NT2/D1 (cell line): ENCODE data around the gene SLC25A25.

Experiments
- DNase-seq: peaks from one replicate; pipeline ENCODE4 v3.0.0-alpha.2; 2011; ENCODE audit warnings: low read depth, low spot score
- H3K27me3 ChIP-seq: 2 replicates; pipeline ENCODE4 v1.6.0; 2011; ENCODE audit warnings: mild to moderate bottlenecking; ENCODE audit not compliant: insufficient read length, insufficient read depth
- H3K36me3 ChIP-seq: 2 replicates; pipeline ENCODE4 v1.6.1; 2011; ENCODE audit warnings: mild to moderate bottlenecking, low read length, mixed read lengths; ENCODE audit not compliant: insufficient read depth, insufficient read length
- H3K4me1 ChIP-seq: 2 replicates; pipeline ENCODE4 v1.5.1; 2011; ENCODE audit not compliant: insufficient read depth, insufficient read length
- H3K4me3 ChIP-seq: 2 replicates; pipeline ENCODE4 v1.5.1; 2011; ENCODE audit warnings: low read depth; ENCODE audit not compliant: insufficient read length
- H3K9ac ChIP-seq: 2 replicates; pipeline ENCODE4 v1.6.0; 2011; ENCODE audit warnings: low read depth; ENCODE audit not compliant: insufficient read length
- H3K9me3 ChIP-seq: 2 replicates; pipeline ENCODE4 v1.5.1; 2011; ENCODE audit warnings: mild to moderate bottlenecking, low read length; ENCODE audit not compliant: insufficient read depth
- SUZ12 ChIP-seq: IDR thresholded peaks from 2 replicates; pipeline ENCODE4 v1.6.1; 2011; ENCODE audit not compliant: insufficient read length, insufficient read depth; ENCODE audit errors: extremely low read depth
- YY1 ChIP-seq: IDR thresholded peaks from 2 replicates; pipeline ENCODE4 v1.6.1; 2011; ENCODE audit not compliant: insufficient read length, insufficient read depth
- ZNF274 ChIP-seq: IDR thresholded peaks from 2 replicates; pipeline ENCODE4 v1.6.1; 2011; ENCODE audit warnings: mild to moderate bottlenecking, low read depth, low read length

Gene SLC25A25

DNA sequence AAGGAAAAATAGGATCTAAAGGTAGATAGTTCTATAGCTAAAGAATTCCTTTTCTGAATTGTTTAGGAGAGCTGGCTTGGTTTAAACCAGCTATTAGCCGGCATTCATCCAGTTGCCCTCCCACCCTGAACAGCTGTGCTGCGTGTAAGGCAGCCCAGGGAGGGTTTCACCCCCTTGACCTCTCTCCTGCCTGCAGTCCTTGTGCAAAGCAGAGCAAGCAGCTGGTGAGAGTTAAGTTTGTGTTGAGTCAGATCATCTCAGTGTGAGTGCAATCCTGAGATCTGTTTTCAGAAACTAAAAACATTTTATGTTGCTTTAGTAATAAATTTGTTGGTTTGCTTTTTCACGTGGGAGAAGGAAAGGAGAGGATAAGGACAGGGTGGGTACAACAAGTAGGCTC, 13.0 kb downstream of the SLC25A25 start:
- TF ChIP-seq ZNF274 (no peak), YY1 (no peak), SUZ12 (no peak)
- Histone ChIP-seq H3K9ac (peak overlapping the region; percentile 21), H3K9me3 (no peaks in the 10 kb centered on the region), H3K4me3 (no peak overlapping the region), H3K27me3 (no peaks in the 10 kb centered on the region), H3K36me3 (peaks cover 12% of the 10 kb centered on the region), H3K4me1 (peaks cover 3% of the 10 kb centered on the region)
- no peak for DNase-seq

- no peak for DNase-seq
- peaks cover 11% of the 10 kb centered on the region for H3K36me3 ChIP-seq
- H3K9me3 ChIP-seq: no peaks in the 10 kb centered on the region
- peaks cover 3% of the 10 kb centered on the region for H3K4me1 ChIP-seq
- H3K4me3 ChIP-seq: no peak overlapping the region
- no peak overlapping the region for H3K9ac ChIP-seq
- TF ChIP-seq SUZ12: no peak
- no peak for TF ChIP-seq YY1
- TF ChIP-seq ZNF274: no peak
- H3K27me3 ChIP-seq: no peaks in the 10 kb centered on the region
Measured at GRCh38 chr9:128082151-128082550, 14.1 kb downstream of the SLC25A25 start.

DNA sequence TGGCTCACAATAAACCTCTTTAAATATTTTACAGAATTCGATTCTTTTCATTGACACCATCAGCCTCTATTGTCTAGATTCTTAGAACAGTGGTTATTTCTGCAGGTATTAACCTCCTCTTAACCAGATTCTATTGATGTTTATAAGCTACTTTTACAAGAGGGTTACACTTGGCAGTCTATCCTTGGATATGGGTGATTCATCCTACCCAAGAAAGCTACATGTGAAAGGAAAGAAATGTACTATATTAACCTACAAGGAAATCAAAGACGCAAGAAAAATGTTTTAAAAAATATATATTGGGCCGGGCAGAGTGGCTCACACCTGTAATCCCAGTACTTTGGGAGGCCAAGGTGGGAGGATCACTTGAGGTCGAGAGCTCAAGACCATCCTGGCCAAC, 16.7 kb downstream of the SLC25A25 start:
- Histone ChIP-seq H3K4me1 (peaks cover 2% of the 10 kb centered on the region), H3K4me3 (no peak overlapping the region), H3K27me3 (no peaks in the 10 kb centered on the region), H3K9me3 (no peaks in the 10 kb centered on the region), H3K36me3 (peaks cover 11% of the 10 kb centered on the region), H3K9ac (no peak overlapping the region)
- TF ChIP-seq SUZ12 (no peak), YY1 (no peak), ZNF274 (no peak)
- DNase-seq: no peak

- TF ChIP-seq SUZ12 (no peak), YY1 (no peak), ZNF274 (no peak)
- no peak for DNase-seq
- H3K27me3 ChIP-seq: no peaks in the 10 kb centered on the region
- H3K4me1 ChIP-seq: peaks cover 3% of the 10 kb centered on the region
- peaks cover 11% of the 10 kb centered on the region for H3K36me3 ChIP-seq
- no peak overlapping the region for H3K4me3 ChIP-seq
- no peak overlapping the region for H3K9ac ChIP-seq
- H3K9me3 ChIP-seq: no peaks in the 10 kb centered on the region
Measured at GRCh38 chr9:128085943-128086342, 17.9 kb downstream of the SLC25A25 start.

GRCh38 chr9:128087262-128087661, 19.2 kb downstream of the SLC25A25 start:
- Histone ChIP-seq H3K4me3 (no peak overlapping the region), H3K4me1 (peaks cover 5% of the 10 kb centered on the region), H3K36me3 (peaks cover 14% of the 10 kb centered on the region), H3K9me3 (no peaks in the 10 kb centered on the region), H3K27me3 (no peaks in the 10 kb centered on the region), H3K9ac (no peak overlapping the region)
- no peak for TF ChIP-seq SUZ12
- no peak for TF ChIP-seq YY1
- no peak for TF ChIP-seq ZNF274
- no peak for DNase-seq

DNA sequence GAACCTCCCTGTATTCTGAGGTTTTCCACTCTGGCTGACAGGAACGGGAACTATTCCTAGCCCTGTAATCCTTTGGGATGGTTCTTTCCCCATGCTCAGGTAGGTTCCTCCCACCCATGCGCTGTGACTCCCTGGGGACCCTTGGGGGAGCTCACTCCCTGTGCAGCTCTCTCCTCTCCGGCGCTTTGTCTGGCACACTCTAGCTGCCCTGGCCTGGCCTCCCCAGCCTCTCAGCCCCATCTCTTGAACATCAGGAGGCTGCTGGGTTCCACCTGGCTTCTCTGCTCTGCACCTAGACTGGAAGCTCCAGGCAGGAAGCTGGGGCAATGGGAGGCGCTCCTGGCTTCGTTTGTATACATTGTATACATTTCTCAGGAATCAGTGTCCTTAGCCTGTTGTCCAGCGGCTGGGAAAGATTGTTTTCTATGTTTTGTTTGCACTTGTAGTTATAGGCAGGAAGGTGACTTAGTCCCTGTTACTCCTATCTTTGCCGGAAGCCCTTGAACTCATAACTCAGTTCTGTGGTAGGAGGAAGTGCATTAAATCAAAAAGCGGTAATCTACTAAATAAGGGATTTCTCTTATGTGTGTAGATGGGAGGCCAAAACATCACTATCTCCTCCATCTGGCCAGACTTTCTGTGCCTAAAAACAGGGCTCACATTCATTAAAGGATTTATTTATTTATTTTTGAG, 20.4 kb downstream of the SLC25A25 start:
- Histone ChIP-seq H3K27me3 (no peaks in the 10 kb centered on the region), H3K9me3 (no peaks in the 10 kb centered on the region), H3K9ac (no peak overlapping the region), H3K4me1 (peaks cover 7% of the 10 kb centered on the region), H3K4me3 (no peak overlapping the region), H3K36me3 (peaks cover 15% of the 10 kb centered on the region)
- no peak for DNase-seq
- TF ChIP-seq ZNF274 (no peak), SUZ12 (no peak), YY1 (no peak)

GRCh38 chr9:128089299-128089698, 21.3 kb downstream of the SLC25A25 start:
- H3K4me1 ChIP-seq: peaks cover 8% of the 10 kb centered on the region
- H3K27me3 ChIP-seq: no peaks in the 10 kb centered on the region
- H3K9ac ChIP-seq: no peak overlapping the region
- TF ChIP-seq YY1: no peak
- no peak for TF ChIP-seq ZNF274
- H3K4me3 ChIP-seq: no peak overlapping the region
- no peaks in the 10 kb centered on the region for H3K9me3 ChIP-seq
- DNase-seq: no peak
- peaks cover 18% of the 10 kb centered on the region for H3K36me3 ChIP-seq
